Metanephros (tissue), 1 donor: ENCODE measurements around the gene HTR4. TPM values are rescaled to one million over a fixed set of nuclear protein-coding genes. Genes with fewer than 3 reads are reported as not detected.

Source experiments
- total RNA-seq: library from RNA; depleted of rRNA; stranded (reverse); fragments of >200 nt; gene quantifications from one replicate; pipeline ENCODE4 v1.2.3, GENCODE V29; 2014

The HTR4 gene, protein sequence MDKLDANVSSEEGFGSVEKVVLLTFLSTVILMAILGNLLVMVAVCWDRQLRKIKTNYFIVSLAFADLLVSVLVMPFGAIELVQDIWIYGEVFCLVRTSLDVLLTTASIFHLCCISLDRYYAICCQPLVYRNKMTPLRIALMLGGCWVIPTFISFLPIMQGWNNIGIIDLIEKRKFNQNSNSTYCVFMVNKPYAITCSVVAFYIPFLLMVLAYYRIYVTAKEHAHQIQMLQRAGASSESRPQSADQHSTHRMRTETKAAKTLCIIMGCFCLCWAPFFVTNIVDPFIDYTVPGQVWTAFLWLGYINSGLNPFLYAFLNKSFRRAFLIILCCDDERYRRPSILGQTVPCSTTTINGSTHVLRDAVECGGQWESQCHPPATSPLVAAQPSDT
- 0.35 TPM for total RNA-seq

DNA sequence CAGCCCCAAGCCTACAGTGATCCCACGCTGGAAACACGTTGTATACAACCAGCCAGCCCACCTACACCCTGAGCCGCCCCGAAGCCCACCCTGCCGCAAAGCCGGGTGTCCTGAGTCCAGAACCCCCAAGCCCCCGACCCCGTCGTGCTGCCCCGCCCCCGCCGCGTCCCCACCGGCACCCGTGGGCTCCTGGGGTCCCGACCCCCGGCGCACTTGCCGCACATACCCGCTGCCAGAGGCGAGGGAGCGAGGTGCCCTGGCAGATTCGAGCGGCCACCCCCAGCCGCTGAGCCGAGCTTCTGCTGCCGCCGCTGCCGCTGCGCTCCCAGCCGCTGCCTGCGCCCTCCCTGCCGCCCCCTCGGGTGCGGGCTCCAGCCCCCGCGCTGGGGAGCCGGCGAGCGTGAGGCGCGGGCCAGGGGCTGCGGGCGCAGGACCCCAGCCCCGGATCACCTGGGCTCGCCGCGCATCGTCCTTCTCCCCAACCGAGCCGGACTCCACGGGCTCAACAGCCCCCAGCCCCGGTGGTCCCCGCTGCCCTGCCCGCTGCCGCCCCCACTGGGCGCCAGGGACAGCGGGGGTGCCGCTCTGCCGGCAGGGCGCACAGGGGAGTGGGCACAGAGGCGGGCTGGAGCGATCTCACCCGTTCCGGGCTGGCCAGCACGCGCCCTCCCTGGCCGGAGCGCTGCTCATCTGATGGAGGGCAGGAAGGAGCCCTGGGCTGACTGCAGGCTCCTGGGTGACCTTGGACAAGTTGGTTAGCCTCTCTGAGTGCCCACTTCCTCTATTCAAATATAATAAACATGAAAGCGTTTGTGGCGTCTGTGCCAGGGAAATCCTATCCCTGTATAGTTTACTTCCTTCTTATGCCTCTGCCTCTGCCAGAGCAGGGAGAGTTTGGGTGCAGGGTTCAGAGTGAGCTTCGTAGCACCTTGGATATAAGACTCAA is at the start of gene HTR4:
HTR4 (minus strand) TSS at position 692 of the 946 bp plus-strand sequence. CDS start 17,513 bp downstream, outside the sequence.

Other genes starting within 250 kb of the HTR4 start
- gene ADRB2, start 172.1 kb upstream of the HTR4 start, total RNA-seq, result 3.0 TPM